Fibroblast of peridontal ligament (primary cell): Measurements from ENCODE around the gene PPP1R3D.
"Not testable (repeated sequence)": the region's sequence is repeated elsewhere in the genome, so short reads cannot be mapped to it uniquely, and the experiment has no call there.

Source experiments
- DNase-seq: peaks from one replicate; pipeline ENCODE4 v3.0.0-alpha.2; 2010; ENCODE audit errors: extremely low read depth

Gene PPP1R3D, protein sequence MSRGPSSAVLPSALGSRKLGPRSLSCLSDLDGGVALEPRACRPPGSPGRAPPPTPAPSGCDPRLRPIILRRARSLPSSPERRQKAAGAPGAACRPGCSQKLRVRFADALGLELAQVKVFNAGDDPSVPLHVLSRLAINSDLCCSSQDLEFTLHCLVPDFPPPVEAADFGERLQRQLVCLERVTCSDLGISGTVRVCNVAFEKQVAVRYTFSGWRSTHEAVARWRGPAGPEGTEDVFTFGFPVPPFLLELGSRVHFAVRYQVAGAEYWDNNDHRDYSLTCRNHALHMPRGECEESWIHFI

DNA sequence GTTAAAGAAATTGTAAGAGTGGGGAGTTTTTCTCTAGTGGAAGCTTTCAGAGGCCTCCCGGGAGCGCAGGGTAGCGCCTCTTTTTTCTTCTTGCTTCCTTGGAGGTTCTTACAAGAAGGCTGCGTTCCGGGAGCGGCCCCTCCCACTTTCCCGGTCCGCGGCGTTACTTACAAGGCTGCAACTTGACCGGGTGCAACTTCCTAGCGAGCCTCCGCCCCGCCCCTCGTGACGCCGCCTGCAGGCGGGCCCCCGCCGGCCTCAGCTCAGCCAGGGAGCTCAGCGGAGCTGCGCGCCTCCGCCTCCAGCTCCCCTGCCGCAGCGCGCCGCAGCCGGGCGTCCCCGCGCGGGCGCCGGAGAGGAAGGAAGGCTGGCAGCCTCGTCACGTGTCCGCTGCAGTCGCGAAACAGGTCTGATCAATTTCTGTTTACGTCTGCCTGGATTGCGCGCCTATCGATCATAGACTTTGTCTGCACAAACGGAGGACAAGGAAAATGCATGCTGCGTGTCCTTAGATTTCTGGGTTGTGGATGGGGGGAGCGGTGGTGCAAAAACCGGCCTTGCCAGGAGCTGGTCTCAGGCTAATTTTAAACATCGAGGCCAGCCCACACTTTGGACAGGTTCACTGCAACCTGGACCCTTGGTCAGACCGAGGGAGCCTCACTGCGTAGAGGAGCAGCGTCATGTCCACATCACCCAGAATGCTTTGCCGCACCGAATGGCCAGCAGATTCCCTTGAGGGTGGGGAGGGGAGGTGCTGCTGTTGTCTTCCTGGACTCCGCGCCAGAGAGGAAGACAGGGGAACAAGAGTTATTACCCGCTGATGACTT lies at the start of gene PPP1R3D, which contains the start of gene FAM217B:
TSS of gene PPP1R3D (minus strand) at position 177 of the 827 bp plus-strand sequence. CDS start 374 bp downstream, outside the sequence.
TSS of gene FAM217B (plus strand) at position 261 of the 827 bp plus-strand sequence. CDS start 3,555 bp downstream, outside the sequence.
- peak; percentile 95 for DNase-seq

DNA sequence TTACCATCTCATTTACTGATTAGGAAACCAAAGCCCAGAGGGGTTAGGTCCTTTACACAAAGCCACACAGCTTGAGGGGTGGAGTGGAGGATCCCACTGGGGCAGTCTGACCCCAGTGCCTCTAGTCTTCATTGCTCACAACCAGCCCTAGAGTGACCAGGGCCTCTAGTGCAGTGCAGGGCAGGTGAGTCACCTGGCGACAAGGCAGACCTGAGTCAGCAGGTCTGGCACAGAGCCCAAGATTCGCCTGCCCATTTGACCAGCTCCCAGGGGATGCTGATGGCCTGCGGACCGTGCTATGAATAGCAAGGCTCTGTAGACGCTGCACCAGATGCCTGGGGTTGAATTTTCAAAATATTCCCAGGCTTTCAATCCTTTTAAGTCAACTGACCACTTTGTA lies 48.0 kb upstream of the PPP1R3D start:
- DNase-seq: no peak

DNA sequence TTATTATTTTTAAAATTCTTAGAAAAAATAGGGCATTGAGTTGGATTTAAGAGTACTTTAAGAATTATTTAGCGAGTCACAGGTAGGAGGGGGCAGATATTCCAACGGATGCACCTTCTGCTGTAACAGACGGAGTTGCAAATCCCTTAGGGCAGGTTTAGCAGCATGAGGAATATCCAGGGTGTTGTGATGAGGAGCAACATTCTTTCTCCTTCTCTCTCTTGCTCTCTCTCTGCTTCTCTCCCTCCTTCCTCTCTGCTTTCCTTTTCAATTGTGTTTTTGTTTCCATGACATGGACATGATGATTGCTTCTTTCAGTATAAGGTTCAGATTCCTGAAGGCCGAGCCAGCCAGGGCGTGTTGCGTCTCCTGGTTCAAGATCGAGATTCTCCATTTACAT lies 47.0 kb upstream of the PPP1R3D start:
- no peak for DNase-seq

DNA sequence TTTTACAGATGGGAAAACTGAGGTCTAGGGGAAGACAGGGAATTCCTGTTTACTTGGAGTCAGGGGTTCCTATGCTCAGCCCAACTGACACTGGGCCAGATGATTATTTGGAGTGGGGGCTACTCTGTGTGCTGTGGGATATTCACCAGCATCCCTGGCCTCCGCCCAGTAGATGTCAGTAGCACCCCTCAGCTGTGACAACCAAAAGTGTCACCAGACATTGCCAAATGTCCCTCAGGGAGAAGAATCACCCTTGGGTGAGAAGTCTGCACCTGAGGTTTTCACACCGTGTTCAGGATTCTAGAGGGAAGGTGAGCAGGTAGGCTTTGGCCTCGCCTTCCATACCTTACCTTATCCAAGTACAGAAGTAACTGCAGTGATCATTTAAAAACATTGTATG lies 45.8 kb upstream of the PPP1R3D start:
- no peak for DNase-seq

DNA sequence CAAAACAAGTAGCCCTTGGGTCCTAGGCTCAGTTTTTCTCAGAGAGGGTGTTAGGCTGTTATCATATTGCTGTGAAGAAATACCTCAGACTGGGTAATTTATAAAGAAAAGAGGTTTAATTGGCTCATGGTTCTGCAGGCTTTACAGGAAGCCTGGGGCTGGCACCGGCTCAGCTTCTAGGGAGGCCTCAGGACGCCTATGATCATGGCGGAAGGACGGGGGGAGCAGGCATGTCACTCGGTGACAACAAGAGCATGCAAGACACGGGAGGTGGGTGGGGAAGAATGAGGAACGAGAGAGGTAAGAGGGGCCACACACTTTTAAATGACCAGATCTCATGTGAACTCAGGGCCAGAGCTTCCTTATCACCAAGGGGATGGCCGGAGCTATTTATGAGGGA lies 45.1 kb upstream of the PPP1R3D start:
- no peak for DNase-seq

DNA sequence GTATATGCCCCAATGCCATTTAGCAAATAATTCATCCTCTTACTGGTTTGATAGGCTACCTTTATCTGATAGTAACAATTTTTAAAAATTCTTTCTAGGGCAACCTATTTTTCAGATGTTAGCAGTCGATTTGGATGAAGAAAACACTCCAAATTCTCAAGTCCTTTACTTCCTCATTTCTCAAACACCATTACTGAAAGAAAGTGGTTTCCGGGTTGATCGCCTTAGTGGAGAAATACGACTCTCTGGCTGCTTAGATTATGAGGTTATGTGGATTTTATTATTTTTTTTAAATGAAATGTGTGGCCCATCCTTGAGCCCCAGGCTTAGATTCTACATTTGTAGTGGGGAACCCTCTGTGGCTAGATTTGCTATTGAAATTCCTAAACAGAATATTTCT lies 44.4 kb upstream of the PPP1R3D start:
- DNase-seq: no peak

DNA sequence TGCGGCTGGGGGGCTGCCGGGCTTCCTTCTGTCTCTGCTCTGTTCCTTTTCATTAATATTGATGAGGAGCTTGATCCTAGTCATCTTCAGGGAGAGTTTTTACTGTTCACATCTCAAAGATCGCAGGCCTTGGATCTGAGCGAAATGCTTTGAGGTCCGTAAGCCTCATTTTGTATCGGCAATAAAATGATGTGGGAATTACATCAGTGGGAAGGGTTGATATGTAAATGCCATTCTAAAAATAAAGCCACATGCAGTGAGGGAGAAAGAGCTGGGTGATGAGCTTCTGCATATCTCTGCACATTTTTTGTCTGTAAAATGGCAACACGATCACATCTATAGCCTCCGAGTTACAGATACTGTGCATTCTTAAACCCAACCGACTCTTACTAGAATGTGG lies 43.0 kb upstream of the PPP1R3D start:
- no peak for DNase-seq

DNA sequence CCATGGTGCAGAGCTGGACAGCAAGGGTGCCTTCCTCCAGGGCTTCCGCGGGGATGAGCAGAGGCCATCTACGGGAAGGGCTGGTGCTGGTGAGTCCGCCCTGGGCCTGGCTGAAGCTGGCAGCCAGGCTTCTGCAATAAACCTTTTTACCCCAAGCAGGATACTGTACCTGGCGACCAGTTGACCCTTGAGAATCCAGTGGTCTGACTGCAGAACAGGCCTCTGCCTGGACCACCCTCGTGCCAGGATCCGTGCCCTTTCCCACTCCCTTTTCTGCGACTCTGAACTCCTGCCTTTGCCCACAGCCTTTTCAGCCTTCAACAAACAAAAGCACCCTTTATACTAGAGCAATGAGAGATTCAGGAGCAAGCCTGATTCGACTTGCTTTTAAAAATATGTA lies 37.0 kb upstream of the PPP1R3D start:
- no peak for DNase-seq

DNA sequence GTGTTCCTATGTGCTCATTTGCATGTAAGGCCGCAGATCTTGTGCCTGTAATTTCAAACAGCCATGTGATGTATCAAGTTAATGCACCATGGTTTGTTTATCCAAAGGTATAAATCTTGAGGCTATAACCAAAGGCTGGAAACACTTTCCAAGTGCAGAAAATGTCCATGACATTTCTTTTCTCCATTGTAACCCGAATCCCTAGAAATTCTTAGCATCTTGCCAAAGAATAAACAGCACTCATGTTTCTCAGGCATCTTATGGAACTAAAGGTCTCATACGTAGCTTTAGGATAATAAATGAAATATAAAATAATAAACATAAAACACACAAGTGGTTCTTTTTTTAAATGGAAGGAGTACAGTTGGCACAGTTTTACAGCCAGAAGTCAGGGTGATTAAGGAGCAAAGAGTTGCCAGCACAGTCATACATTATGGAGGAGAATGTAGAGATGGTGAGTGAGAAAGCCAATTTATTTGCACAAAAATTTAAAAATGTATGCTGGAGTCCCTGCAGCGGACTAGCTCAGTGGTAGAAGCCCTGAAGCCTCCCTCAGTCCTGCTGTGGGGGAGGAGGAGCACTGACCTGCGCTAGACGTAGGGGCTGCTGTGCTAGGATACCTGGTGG lies 36.2 kb upstream of the PPP1R3D start:
- DNase-seq: peak; percentile 3

DNA sequence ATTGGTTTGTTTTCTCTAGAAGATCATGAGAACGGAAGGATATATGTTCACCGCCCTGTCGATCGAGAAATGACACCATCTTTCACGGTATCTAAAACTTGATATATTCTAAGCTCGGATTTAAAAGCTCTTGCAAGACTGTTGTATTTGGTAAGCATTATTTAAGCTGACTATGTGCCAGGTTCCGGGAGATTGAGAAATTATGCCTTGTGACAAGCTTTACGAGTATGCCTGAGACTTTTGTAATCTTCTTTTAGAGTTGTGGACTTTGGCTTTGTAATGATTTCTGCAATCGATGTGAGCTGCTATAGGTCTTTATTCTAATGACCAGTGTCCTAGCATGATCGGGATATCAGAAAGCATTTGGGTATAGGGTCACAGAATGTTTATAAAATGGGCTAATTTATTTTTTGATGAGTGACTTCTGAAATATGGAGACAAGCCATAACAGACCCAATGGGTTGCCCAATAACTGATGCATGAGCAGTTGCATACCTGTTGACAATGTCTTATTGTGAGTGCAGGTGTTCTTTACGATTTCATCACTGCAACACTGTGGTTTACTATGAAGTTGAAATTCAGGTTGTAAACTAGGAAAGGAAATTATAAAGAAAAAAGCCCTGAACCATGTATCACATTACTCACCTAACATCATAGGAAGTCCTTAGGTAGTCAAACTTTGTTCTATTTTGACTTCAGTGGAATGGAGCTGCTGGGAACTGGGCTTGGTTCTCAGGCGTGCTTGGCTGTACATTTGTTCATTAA lies 32.1 kb upstream of the PPP1R3D start:
- no peak for DNase-seq

DNA sequence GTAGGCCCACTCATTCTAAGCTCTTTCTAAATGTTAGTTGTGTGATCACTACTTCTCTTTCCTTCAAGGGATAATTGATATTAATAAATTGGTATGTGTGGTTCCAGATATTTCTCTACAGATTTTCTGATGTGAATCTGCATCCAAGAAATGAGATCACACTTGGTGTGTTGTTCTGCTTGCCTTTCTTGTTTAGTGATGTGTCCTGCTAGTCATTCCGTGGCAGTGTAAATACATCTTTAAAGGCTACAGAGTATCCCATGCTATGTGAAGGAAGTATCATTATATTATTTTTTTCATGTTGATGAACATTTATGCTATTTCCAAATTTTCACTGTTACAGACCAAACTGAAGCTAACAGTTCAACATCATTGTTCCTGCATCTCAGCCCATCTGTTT lies 31.3 kb upstream of the PPP1R3D start:
- DNase-seq: no peak

DNA sequence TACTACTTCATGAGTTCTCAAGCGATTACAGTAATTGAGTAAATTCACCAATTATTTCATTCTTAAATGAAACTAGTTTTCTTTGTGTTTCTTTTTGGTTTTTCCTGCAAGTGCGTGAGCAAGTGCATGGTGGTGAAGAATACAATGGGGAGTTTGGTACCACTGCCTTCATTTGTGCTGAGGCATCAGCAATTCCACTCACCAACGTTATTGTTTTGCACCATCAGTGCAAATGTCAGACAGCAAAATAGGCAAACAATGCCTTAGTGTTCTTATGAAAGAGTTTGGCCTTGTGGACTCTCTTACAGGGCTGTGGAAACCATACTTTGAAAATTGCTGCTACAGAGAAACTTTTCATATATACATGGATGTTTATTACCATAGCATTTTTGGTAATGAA lies 26.3 kb upstream of the PPP1R3D start:
- no peak for DNase-seq

DNA sequence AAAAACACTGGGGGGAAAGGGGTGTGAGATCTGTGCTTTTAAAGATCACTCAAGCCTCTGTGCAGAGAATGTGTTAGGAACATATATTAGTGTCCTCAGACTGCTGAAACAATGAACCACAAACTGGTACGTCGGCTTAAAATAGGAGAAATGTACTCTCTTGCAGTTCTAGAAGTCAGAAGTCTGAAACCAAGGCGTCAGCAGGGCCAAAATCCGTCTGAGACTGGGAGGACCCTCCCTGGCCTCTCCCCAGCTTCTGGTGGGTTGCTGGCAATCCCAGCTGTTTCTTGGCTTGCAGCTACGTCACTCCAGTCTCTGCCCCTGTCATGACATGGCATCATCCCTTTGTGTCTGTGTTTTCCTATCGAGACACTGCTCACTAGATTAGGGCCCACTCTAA lies 22.1 kb upstream of the PPP1R3D start:
- no peak for DNase-seq

DNA sequence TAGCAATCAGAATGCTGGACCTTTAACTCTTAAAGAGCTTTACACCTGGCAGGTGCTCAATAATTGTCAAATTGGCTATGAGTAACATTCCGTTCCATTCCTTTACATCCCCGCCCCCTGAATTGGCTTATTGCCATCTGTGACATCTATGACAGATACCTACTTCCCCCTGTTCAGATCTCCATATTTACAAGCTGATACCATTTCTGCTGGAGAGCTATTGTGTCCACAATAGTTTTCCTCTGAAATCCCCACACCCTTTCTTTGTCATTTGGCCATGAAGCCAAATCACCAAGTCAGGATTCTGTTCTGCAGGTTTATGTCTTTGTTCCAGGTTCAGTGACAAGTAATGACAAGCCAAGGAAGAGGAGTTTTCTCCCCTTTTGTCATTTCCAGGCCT lies 21.3 kb upstream of the PPP1R3D start:
- DNase-seq: no peak

DNA sequence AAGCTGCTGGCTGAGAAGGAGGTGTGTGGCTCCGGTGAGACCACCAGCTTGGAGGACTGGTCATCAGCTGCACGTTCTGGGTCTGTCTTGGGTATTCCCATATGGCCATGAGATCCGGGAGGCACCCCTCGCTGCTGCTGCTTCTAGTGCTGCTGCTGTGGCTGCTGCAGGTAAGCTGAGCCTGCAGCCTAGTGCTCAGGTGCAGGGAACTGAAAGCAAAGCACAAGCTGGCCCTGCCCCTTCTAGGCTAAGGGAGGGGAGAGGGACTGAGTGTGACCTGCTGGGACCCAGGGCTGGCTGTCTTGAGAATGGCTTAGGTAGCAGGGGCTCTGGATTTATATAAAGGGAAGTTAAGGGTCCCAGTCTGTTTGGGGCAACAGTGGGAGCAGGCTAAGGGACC lies 18.5 kb upstream of the PPP1R3D start:
- no peak for DNase-seq

DNA sequence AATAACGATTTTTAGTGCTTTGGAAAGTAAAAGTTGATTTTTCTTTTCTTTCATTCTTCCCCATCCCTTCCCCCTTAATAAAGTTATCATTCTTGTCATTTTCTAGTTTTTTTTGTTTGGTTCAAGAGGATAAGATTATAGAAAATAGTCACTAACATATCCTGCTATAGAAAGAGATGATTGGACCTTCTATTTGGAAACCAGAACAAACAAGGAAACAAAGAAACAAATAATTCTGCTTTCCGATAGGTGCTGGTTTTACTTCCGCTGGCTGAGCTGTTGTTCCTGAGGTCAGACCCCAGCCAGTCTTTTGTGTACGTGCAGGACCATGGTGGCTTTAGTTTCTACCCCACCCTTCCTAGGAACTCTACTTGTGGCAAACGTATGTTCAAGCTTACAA lies 18.0 kb upstream of the PPP1R3D start, which contains the start of gene CDH26:
TSS of gene CDH26 (plus strand) at position 301 of the 400 bp plus-strand sequence. CDS start 304 bp downstream, outside the sequence.
- DNase-seq: no peak

DNA sequence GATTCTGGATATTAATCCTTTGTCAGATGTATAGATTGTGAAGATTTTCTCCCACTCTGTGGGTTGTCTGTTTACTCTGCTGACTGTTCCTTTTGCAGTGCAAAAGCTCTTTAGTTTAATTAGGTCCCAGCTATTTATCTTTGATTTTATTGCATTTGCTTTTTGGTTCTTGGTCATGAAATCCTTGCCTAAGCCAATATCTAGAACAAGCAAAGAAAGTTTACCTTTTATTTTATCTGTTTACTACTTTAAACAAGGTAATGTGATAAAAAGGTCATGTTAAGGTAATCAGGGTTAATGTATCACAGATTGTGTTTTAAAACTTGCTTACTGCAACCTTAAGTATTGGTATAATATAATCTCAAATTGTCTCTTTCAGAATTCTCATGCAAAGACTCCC lies 17.5 kb upstream of the PPP1R3D start:
- DNase-seq: not testable (repeated sequence)

DNA sequence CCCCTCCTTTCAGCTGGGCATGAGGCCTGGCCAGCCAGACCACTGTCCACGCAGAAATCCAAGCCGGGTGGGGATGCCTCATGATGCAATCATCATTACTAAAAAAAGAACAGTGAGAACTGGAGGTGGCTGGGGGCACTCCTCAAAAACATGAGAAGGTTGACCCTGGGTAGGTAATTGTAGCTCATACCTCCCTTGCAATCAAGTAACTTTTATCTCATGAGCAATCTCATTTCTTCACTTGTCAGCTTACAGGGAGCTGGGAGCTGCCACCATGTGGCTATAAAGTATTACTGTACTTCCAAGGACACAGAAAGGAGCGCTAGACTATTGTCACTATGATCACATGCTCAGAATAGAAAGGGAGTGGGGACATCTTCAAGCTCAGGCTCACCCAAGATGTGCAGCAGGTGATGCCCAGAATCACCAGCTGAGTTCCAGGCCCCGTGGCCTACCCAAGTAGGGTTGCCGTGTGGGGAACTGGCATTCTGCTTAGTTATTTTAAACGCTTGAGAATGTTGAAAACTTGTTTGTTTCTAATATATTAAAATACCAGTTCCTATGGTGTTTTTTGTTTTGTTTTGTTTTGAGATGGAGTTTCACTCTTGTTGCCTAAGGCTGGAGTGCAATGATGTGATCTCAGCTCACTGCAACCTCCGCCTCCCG lies 15.2 kb upstream of the PPP1R3D start:
- DNase-seq: no peak

DNA sequence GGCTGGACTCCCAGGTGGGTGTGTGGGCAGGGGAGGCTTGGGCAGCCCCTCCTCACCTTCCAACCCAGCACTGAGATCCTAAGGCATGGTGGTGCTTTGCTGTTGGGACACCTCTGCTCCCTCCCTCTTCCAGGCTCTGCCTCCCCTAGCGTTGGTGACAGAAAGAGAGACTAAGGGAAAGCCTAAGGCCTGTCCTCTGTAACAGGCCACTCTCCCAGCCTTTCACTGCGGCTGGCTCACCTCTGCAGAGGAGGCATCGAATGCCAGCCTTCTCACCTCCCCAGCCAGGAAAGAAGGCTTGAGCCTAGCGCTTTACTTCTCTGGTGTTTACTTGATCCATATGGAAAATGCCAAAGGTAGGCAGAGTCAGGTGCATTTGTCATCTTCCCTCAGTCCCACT lies 14.6 kb upstream of the PPP1R3D start:
- DNase-seq: no peak

DNA sequence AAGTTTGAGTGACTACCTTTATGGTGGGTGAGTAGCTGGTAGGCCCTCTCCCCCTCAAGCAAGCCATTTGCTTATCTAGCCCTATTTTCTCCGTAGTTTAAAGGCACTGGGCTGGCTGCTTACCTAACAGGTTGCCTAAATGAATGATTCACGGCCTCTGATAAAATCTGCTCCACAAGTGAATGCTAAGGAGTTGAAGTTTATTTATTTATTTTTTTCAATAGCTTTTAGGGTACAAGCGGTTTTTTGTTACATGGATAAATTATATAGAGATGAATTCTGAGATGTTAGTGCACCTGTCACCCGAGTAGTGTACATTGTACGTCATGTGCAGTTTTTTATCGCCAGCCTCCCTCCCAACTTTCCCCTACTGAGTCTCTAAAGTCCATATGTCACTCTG lies 9.8 kb upstream of the PPP1R3D start:
- DNase-seq: no peak
